Upper lobe of left lung (tissue), 6 donors: ENCODE measurements around the gene FHIT. TPM values are rescaled to one million over a fixed set of nuclear protein-coding genes. Genes with fewer than 3 reads are reported as not detected.

ENCODE experiments used
- ATAC-seq, 2 donors: fragments of 200-7000 bp; cut with Tn5 transposase; one replicate each; pipeline ENCODE4 v1.9.1; 2022; ENCODE audit warnings: mild to moderate bottlenecking in 2 of 2, moderate library complexity in 2 of 2; ENCODE audit not compliant: low FRiP score in 2 of 2
- DNase-seq, 2 donors: peaks; one replicate each; pipeline ENCODE4 v3.0.0-alpha.2; 2019 to 2020
- H3K27ac ChIP-seq, 4 donors: fragments of 200-600 bp; sonication (generic); one replicate each; pipeline ENCODE4 v1.5.1; 2016 to 2019
- H3K27me3 ChIP-seq, 4 donors: fragments of 200-600 bp; sonication (generic); one replicate each; pipeline ENCODE4 v1.5.1; 2017 to 2019
- H3K36me3 ChIP-seq, 4 donors: fragments of 200-600 bp; sonication (generic); one replicate each; pipeline ENCODE4 v1.5.1; 2016 to 2019
- H3K4me1 ChIP-seq, 4 donors: fragments of 200-600 bp; sonication (generic); one replicate each; pipeline ENCODE4 v1.5.1; 2018 to 2019
- H3K4me3 ChIP-seq, 4 donors: fragments of 200-600 bp; sonication (generic); one replicate each; pipeline ENCODE4 v1.5.1; 2017 to 2019; ENCODE audit warnings: mild to moderate bottlenecking in 2 of 4, moderate library complexity in 1 of 4
- H3K9me3 ChIP-seq, 4 donors: fragments of 200-600 bp; sonication (generic); one replicate each; pipeline ENCODE4 v1.5.1; 2018 to 2019
- CTCF ChIP-seq, 6 experiments: fragments of 450-650 bp in 4 of 6; fragments of 200-600 bp in 2 of 6; sonication (generic) in 2 of 6; IDR thresholded peaks; one replicate each; pipeline ENCODE4 v1.5.1; 2016 to 2019; ENCODE audit warnings: antibody characterized with exemption in 6 of 6
- EP300 ChIP-seq, 4 donors: sonication (generic); formaldehyde crosslinking; IDR thresholded peaks; one replicate each; pipeline ENCODE4 v1.5.1; 2017; ENCODE audit warnings: antibody characterized with exemption in 4 of 4, control low read depth in 2 of 4
- POLR2A ChIP-seq, 4 donors: fragments of 450-650 bp; IDR thresholded peaks; one replicate each; pipeline ENCODE4 v1.5.1; 2016 to 2017; ENCODE audit warnings: antibody characterized with exemption in 4 of 4, mild to moderate bottlenecking in 2 of 4
- POLR2AphosphoS5 ChIP-seq, 2 donors: sonication (generic); formaldehyde crosslinking; IDR thresholded peaks; one replicate each; pipeline ENCODE4 v1.5.1; 2017; ENCODE audit warnings: antibody characterized with exemption in 2 of 2
- WGBS, 2 donors: methylation state at CpG; one replicate each; pipeline ENCODE4 v1.1.5; 2017 to 2018; 5-methylcytosine and 5-hydroxymethylcytosine counted together
- total RNA-seq, 6 donors: library from RNA; depleted of rRNA in 4 of 6; stranded (reverse); fragments of >200 nt in 4 of 6; gene quantifications; one replicate each; pipeline versions ENCODE4 v1.1.0 to v1.2.1, GENCODE V29; 2016 to 2021
- donor health status: DM: no; HTN: no; CAD: no; lungs with moderate emphysema.
- donor health status: DM: no; HTN: yes; CAD: no; lungs with severe emphysema.

FHIT gene
- total RNA-seq, 6 donors from 2014 or later: 6.8 to 56.6 (median 11.1) TPM

GRCh38 chr3:59717679-59718205, 1533.5 kb downstream of the FHIT start:
- whole genome bisulfite sequencing, 2 donors: 62 to 74% methylated on average over 1 of the region's 1 CpG
- Histone ChIP-seq H3K36me3 (no peaks in the 10 kb centered on the region), H3K27me3 (no peaks in the 10 kb centered on the region), H3K4me3 (no peak overlapping the region), H3K9me3 (no peaks in the 10 kb centered on the region), H3K27ac (no peak overlapping the region), H3K4me1 (no peaks in the 10 kb centered on the region)
- TF ChIP-seq EP300 (IDR thresholded peaks at IDR 0.05): no peak
- no peak for TF ChIP-seq CTCF (IDR thresholded peaks at IDR 0.05)
- TF ChIP-seq POLR2A (IDR thresholded peaks at IDR 0.05): no peak
- no peak for TF ChIP-seq POLR2AphosphoS5 (IDR thresholded peaks at IDR 0.05)
- DNase-seq: no peak
- no peak for ATAC-seq

- ATAC-seq (no peak), DNase-seq (no peak)
- Histone ChIP-seq H3K27me3 (no peaks in the 10 kb centered on the region), H3K9me3 (no peaks in the 10 kb centered on the region), H3K4me3 (no peak overlapping the region), H3K4me1 (no peaks in the 10 kb centered on the region), H3K36me3 (no peaks in the 10 kb centered on the region), H3K27ac (no peak overlapping the region)
- 82 to 94% methylated on average over 1 of the region's 1 CpG for WGBS, 2 donors
- TF ChIP-seq EP300 (IDR thresholded peaks at IDR 0.05) (no peak), POLR2A (IDR thresholded peaks at IDR 0.05) (no peak), POLR2AphosphoS5 (IDR thresholded peaks at IDR 0.05) (no peak), CTCF (IDR thresholded peaks at IDR 0.05) (no peak)
These were observed 1537.2 kb downstream of the FHIT start for GRCh38 chr3:59714066-59714465.

GRCh38 chr3:59710554-59710953, 1540.7 kb downstream of the FHIT start:
- no peaks in the 10 kb centered on the region for H3K27me3 ChIP-seq
- H3K4me3 ChIP-seq: no peak overlapping the region
- 80 to 96% methylated on average over 1 of the region's 1 CpG for WGBS, 2 donors
- ATAC-seq (no peak), DNase-seq (no peak)
- H3K27ac ChIP-seq: no peak overlapping the region
- H3K9me3 ChIP-seq: no peaks in the 10 kb centered on the region
- no peaks in the 10 kb centered on the region for H3K36me3 ChIP-seq
- no peaks in the 10 kb centered on the region for H3K4me1 ChIP-seq
- TF ChIP-seq POLR2A (IDR thresholded peaks at IDR 0.05) (no peak), POLR2AphosphoS5 (IDR thresholded peaks at IDR 0.05) (no peak), CTCF (IDR thresholded peaks at IDR 0.05) (no peak), EP300 (IDR thresholded peaks at IDR 0.05) (no peak)

- DNase-seq (peak in 1 of 2 donors; percentile 66), ATAC-seq (peak; percentile 68 to 77)
- Histone ChIP-seq H3K4me1 (no peaks in the 10 kb centered on the region), H3K36me3 (no peaks in the 10 kb centered on the region), H3K9me3 (no peaks in the 10 kb centered on the region), H3K27me3 (no peaks in the 10 kb centered on the region), H3K27ac (no peak overlapping the region), H3K4me3 (no peak overlapping the region)
- TF ChIP-seq EP300 (IDR thresholded peaks at IDR 0.05) (no peak), POLR2A (IDR thresholded peaks at IDR 0.05) (no peak), POLR2AphosphoS5 (IDR thresholded peaks at IDR 0.05) (peak in 1 of 2 donors; percentile 14), CTCF (IDR thresholded peaks at IDR 0.05) (no peak)
- 34 to 54% methylated on average over 5 of the region's 5 CpGs for WGBS, 2 donors
These were observed 1541.3 kb downstream of the FHIT start for GRCh38 chr3:59709702-59710553.
